ENCODE data around the gene TRO.

DNA sequence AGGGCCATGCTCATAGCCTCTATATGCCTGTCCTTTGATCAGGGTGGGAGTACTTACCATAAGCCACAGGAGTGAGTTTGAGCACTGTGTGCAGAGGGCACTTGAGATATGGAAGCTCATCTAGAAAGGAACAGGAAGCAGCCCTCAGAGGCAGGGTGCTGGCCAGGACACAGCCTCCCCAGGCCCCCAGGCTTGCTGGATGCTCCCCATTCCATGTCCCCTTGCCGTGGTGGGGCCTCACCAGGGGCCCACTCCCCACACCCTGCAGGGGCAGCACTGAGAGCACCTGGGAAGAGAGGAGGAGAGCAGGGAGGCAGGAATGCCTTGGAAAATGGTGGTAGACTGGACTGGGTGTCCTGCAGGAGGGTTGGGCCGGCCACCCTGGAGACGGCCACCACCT is 14.3 kb downstream of the TRO start:
- TF ChIP-seq, protein P1, sequence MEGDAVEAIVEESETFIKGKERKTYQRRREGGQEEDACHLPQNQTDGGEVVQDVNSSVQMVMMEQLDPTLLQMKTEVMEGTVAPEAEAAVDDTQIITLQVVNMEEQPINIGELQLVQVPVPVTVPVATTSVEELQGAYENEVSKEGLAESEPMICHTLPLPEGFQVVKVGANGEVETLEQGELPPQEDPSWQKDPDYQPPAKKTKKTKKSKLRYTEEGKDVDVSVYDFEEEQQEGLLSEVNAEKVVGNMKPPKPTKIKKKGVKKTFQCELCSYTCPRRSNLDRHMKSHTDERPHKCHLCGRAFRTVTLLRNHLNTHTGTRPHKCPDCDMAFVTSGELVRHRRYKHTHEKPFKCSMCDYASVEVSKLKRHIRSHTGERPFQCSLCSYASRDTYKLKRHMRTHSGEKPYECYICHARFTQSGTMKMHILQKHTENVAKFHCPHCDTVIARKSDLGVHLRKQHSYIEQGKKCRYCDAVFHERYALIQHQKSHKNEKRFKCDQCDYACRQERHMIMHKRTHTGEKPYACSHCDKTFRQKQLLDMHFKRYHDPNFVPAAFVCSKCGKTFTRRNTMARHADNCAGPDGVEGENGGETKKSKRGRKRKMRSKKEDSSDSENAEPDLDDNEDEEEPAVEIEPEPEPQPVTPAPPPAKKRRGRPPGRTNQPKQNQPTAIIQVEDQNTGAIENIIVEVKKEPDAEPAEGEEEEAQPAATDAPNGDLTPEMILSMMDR (conservative IDR thresholded peaks at IDR 0.05; ENCODE audit: low read depth, low read length): no peak
- TF ChIP-seq EZH2 (IDR thresholded peaks at IDR 0.05; ENCODE audit: borderline replicate concordance, low read depth, low read length, poor library complexity, severe bottlenecking): no peak
